CD4-positive, alpha-beta T cell treated with Interferon alpha-2 for 1 hour (primary cell): ENCODE data around the gene SPI1.

ENCODE experiments used
- DNase-seq, 2 donors: peaks; one replicate each; pipeline ENCODE4 v3.0.0-alpha.2; 2020 to 2022

Gene SPI1

GRCh38 chr11:47356129-47356997 is 22.0 kb downstream of the SPI1 start:
- no peak for DNase-seq

- DNase-seq: peak in 1 of 2 donors; percentile 11
These were observed 22.8 kb downstream of the SPI1 start for GRCh38 chr11:47355283-47356128.

GRCh38 chr11:47354913-47355282 is 23.4 kb downstream of the SPI1 start:
- DNase-seq: no peak

GRCh38 chr11:47353978-47354774 is 24.2 kb downstream of the SPI1 start:
- no peak for DNase-seq

GRCh38 chr11:47352556-47352955 is 25.8 kb downstream of the SPI1 start, which contains the start of gene MYBPC3:
Gene MYBPC3 (minus strand): TSS chr11:47352702. CDS start chr11:47352647, 55 bp downstream.
- no peak for DNase-seq

GRCh38 chr11:47351156-47352126 is 26.9 kb downstream of the SPI1 start:
- DNase-seq: no peak

GRCh38 chr11:47350315-47350714 is 28.0 kb downstream of the SPI1 start:
- no peak for DNase-seq

- DNase-seq: no peak
These were observed 28.7 kb downstream of the SPI1 start for GRCh38 chr11:47349521-47350095.

- no peak for DNase-seq
These were observed 29.5 kb downstream of the SPI1 start for GRCh38 chr11:47348859-47349258.

GRCh38 chr11:47348131-47348802 is 30.1 kb downstream of the SPI1 start:
- DNase-seq: no peak

- DNase-seq: no peak
These were observed 31.2 kb downstream of the SPI1 start for GRCh38 chr11:47347137-47347536.

GRCh38 chr11:47345890-47346563 is 32.3 kb downstream of the SPI1 start:
- no peak for DNase-seq

- DNase-seq: no peak
These were observed 35.5 kb downstream of the SPI1 start for GRCh38 chr11:47342854-47343253.

- DNase-seq: no peak
These were observed 36.1 kb downstream of the SPI1 start for GRCh38 chr11:47342036-47342803.

- DNase-seq: no peak
These were observed 37.2 kb downstream of the SPI1 start for GRCh38 chr11:47340980-47341775.

GRCh38 chr11:47340010-47340409 is 38.3 kb downstream of the SPI1 start:
- no peak for DNase-seq

- no peak for DNase-seq
These were observed 39.7 kb downstream of the SPI1 start for GRCh38 chr11:47338396-47339241.
